Measurements from ENCODE around the gene TIPRL. TPM values are rescaled to one million over a fixed set of nuclear protein-coding genes. Genes with fewer than 3 reads are reported as not detected.
"Not testable (repeated sequence)": the region's sequence is repeated elsewhere in the genome, so short reads cannot be mapped to it uniquely, and the experiment has no call there.

The TIPRL gene
- total RNA-seq, 1 donor = 16.8 TPM

GRCh38 chr1:168146626-168147025, 32.1 kb upstream of the TIPRL start:
- Histone ChIP-seq H3K9me3 (ENCODE audit: low read depth, low read length) (no peaks in the 10 kb centered on the region), H3K4me1 (ENCODE audit: insufficient read depth, low read length) (peaks cover 10% of the 10 kb centered on the region), H3K4me3 (ENCODE audit: low read length) (no peak overlapping the region), H3K27me3 (ENCODE audit: insufficient read depth, low read length) (no peaks in the 10 kb centered on the region)

GRCh38 chr1:168148916-168149315, 29.8 kb upstream of the TIPRL start:
- no peaks in the 10 kb centered on the region for H3K9me3 ChIP-seq (ENCODE audit: low read depth, low read length)
- H3K4me1 ChIP-seq (ENCODE audit: insufficient read depth, low read length) = peaks cover 10% of the 10 kb centered on the region
- H3K4me3 ChIP-seq (ENCODE audit: low read length) = no peak overlapping the region
- no peaks in the 10 kb centered on the region for H3K27me3 ChIP-seq (ENCODE audit: insufficient read depth, low read length)

GRCh38 chr1:168150283-168150682, 28.5 kb upstream of the TIPRL start:
- no peak overlapping the region for H3K4me3 ChIP-seq (ENCODE audit: low read length)
- H3K27me3 ChIP-seq (ENCODE audit: insufficient read depth, low read length) = no peaks in the 10 kb centered on the region
- no peaks in the 10 kb centered on the region for H3K9me3 ChIP-seq (ENCODE audit: low read depth, low read length)
- H3K4me1 ChIP-seq (ENCODE audit: insufficient read depth, low read length) = peaks cover 8% of the 10 kb centered on the region

- no peaks in the 10 kb centered on the region for H3K9me3 ChIP-seq (ENCODE audit: low read depth, low read length)
- no peak overlapping the region for H3K4me3 ChIP-seq (ENCODE audit: low read length)
- no peaks in the 10 kb centered on the region for H3K27me3 ChIP-seq (ENCODE audit: insufficient read depth, low read length)
- peaks cover 3% of the 10 kb centered on the region for H3K4me1 ChIP-seq (ENCODE audit: insufficient read depth, low read length)
Measured at GRCh38 chr1:168151935-168152334, 26.8 kb upstream of the TIPRL start.

GRCh38 chr1:168154707-168155106, 24.1 kb upstream of the TIPRL start:
- not testable (repeated sequence) for H3K27me3 ChIP-seq (ENCODE audit: insufficient read depth, low read length); H3K4me1 ChIP-seq (ENCODE audit: insufficient read depth, low read length); H3K4me3 ChIP-seq (ENCODE audit: low read length)
- H3K9me3 ChIP-seq (ENCODE audit: low read depth, low read length) = peaks cover 20% of the 10 kb centered on the region

GRCh38 chr1:168155910-168156309, 22.9 kb upstream of the TIPRL start:
- H3K9me3 ChIP-seq (ENCODE audit: low read depth, low read length) = peaks cover 30% of the 10 kb centered on the region
- H3K4me1 ChIP-seq (ENCODE audit: insufficient read depth, low read length) = no peaks in the 10 kb centered on the region
- H3K4me3 ChIP-seq (ENCODE audit: low read length) = no peak overlapping the region
- H3K27me3 ChIP-seq (ENCODE audit: insufficient read depth, low read length) = peaks cover 7% of the 10 kb centered on the region

- peaks cover 7% of the 10 kb centered on the region for H3K27me3 ChIP-seq (ENCODE audit: insufficient read depth, low read length)
- no peaks in the 10 kb centered on the region for H3K4me1 ChIP-seq (ENCODE audit: insufficient read depth, low read length)
- H3K4me3 ChIP-seq (ENCODE audit: low read length) = no peak overlapping the region
- peaks cover 30% of the 10 kb centered on the region for H3K9me3 ChIP-seq (ENCODE audit: low read depth, low read length)
Measured at GRCh38 chr1:168157638-168158037, 21.1 kb upstream of the TIPRL start.

GRCh38 chr1:168159251-168159650, 19.5 kb upstream of the TIPRL start:
- no peak overlapping the region for H3K4me3 ChIP-seq (ENCODE audit: low read length)
- peaks cover 7% of the 10 kb centered on the region for H3K27me3 ChIP-seq (ENCODE audit: insufficient read depth, low read length)
- peaks cover 30% of the 10 kb centered on the region for H3K9me3 ChIP-seq (ENCODE audit: low read depth, low read length)
- H3K4me1 ChIP-seq (ENCODE audit: insufficient read depth, low read length) = peaks cover 6% of the 10 kb centered on the region

- Histone ChIP-seq H3K4me1 (ENCODE audit: insufficient read depth, low read length) (peaks cover 6% of the 10 kb centered on the region), H3K4me3 (ENCODE audit: low read length) (no peak overlapping the region), H3K9me3 (ENCODE audit: low read depth, low read length) (peaks cover 30% of the 10 kb centered on the region), H3K27me3 (ENCODE audit: insufficient read depth, low read length) (peaks cover 7% of the 10 kb centered on the region)
Measured at GRCh38 chr1:168159979-168160378, 18.8 kb upstream of the TIPRL start.

- Histone ChIP-seq H3K9me3 (ENCODE audit: low read depth, low read length) (peaks cover 30% of the 10 kb centered on the region), H3K4me3 (ENCODE audit: low read length) (no peak overlapping the region), H3K4me1 (ENCODE audit: insufficient read depth, low read length) (peaks cover 6% of the 10 kb centered on the region), H3K27me3 (ENCODE audit: insufficient read depth, low read length) (peaks cover 7% of the 10 kb centered on the region)
Measured at GRCh38 chr1:168161459-168161858, 17.3 kb upstream of the TIPRL start.

GRCh38 chr1:168163670-168164069, 15.1 kb upstream of the TIPRL start:
- Histone ChIP-seq H3K4me1 (ENCODE audit: insufficient read depth, low read length) (peaks cover 6% of the 10 kb centered on the region), H3K9me3 (ENCODE audit: low read depth, low read length) (peaks cover 15% of the 10 kb centered on the region)

GRCh38 chr1:168164771-168165170, 14.0 kb upstream of the TIPRL start:
- Histone ChIP-seq H3K9me3 (ENCODE audit: low read depth, low read length) (peaks cover 10% of the 10 kb centered on the region), H3K4me1 (ENCODE audit: insufficient read depth, low read length) (peaks cover 6% of the 10 kb centered on the region), H3K4me3 (ENCODE audit: low read length) (no peak overlapping the region), H3K27me3 (ENCODE audit: insufficient read depth, low read length) (no peaks in the 10 kb centered on the region)

More at GRCh38 chr1:168163670-168164069, 15.1 kb upstream of the TIPRL start:
- H3K4me3 ChIP-seq (ENCODE audit: low read length) = no peak overlapping the region
- peaks cover 3% of the 10 kb centered on the region for H3K27me3 ChIP-seq (ENCODE audit: insufficient read depth, low read length)

- Histone ChIP-seq H3K4me3 (ENCODE audit: low read length) (no peak overlapping the region), H3K27me3 (ENCODE audit: insufficient read depth, low read length) (no peaks in the 10 kb centered on the region), H3K4me1 (ENCODE audit: insufficient read depth, low read length) (peaks cover 6% of the 10 kb centered on the region), H3K9me3 (ENCODE audit: low read depth, low read length) (no peaks in the 10 kb centered on the region)
Measured at GRCh38 chr1:168167806-168168205, 11.0 kb upstream of the TIPRL start.

GRCh38 chr1:168170564-168171508, 7.9 kb upstream of the TIPRL start:
- H3K4me1 ChIP-seq (ENCODE audit: insufficient read depth, low read length) = no peaks in the 10 kb centered on the region
- no peak overlapping the region for H3K4me3 ChIP-seq (ENCODE audit: low read length)
- peaks cover 3% of the 10 kb centered on the region for H3K27me3 ChIP-seq (ENCODE audit: insufficient read depth, low read length)
- no peaks in the 10 kb centered on the region for H3K9me3 ChIP-seq (ENCODE audit: low read depth, low read length)

GRCh38 chr1:168172250-168172915, 6.4 kb upstream of the TIPRL start:
- H3K4me1 ChIP-seq (ENCODE audit: insufficient read depth, low read length) = no peaks in the 10 kb centered on the region
- H3K9me3 ChIP-seq (ENCODE audit: low read depth, low read length) = no peaks in the 10 kb centered on the region
- no peak overlapping the region for H3K4me3 ChIP-seq (ENCODE audit: low read length)
- peaks cover 3% of the 10 kb centered on the region for H3K27me3 ChIP-seq (ENCODE audit: insufficient read depth, low read length)
